Measurements from ENCODE around the gene NPIPA5.
"Not testable (repeated sequence)": the region's sequence is repeated elsewhere in the genome, so short reads cannot be mapped to it uniquely, and the experiment has no call there.

The NPIPA5 gene

GRCh38 chr16:15378194-15378593 lies at the start of gene NPIPA5:
Gene NPIPA5, minus strand, starts transcription at chr16:15378294. Its CDS starts 0 bp downstream, at chr16:15378294.
- DNase-seq (ENCODE audit: low read depth in 3 of 3): not testable (repeated sequence)

- DNase-seq (ENCODE audit: low read depth in 3 of 3): peak; percentile 12 to 53 (median 51)
Measured at GRCh38 chr16:15427648-15428239, 49.6 kb upstream of the NPIPA5 start.

GRCh38 chr16:15426796-15427195 lies 48.7 kb upstream of the NPIPA5 start:
- DNase-seq (ENCODE audit: low read depth in 3 of 3): no peak

GRCh38 chr16:15425861-15426260 lies 47.8 kb upstream of the NPIPA5 start:
- DNase-seq (ENCODE audit: low read depth in 3 of 3): no peak

GRCh38 chr16:15422222-15422621 lies 44.1 kb upstream of the NPIPA5 start:
- no peak for DNase-seq (ENCODE audit: low read depth in 3 of 3)

- not testable (repeated sequence) for DNase-seq (ENCODE audit: low read depth in 3 of 3)
Measured at GRCh38 chr16:15421696-15422095, 43.6 kb upstream of the NPIPA5 start.

GRCh38 chr16:15418206-15418605 lies 40.1 kb upstream of the NPIPA5 start:
- DNase-seq (ENCODE audit: low read depth in 3 of 3): no peak

- no peak for DNase-seq (ENCODE audit: low read depth in 3 of 3)
Measured at GRCh38 chr16:15417197-15417596, 39.1 kb upstream of the NPIPA5 start.

- no peak for DNase-seq (ENCODE audit: low read depth in 3 of 3)
Measured at GRCh38 chr16:15415511-15415985, 37.5 kb upstream of the NPIPA5 start.

- DNase-seq (ENCODE audit: low read depth in 3 of 3): not testable (repeated sequence)
Measured at GRCh38 chr16:15409476-15409875, 31.4 kb upstream of the NPIPA5 start.

GRCh38 chr16:15407756-15408155 lies 29.7 kb upstream of the NPIPA5 start:
- not testable (repeated sequence) for DNase-seq (ENCODE audit: low read depth in 3 of 3)

GRCh38 chr16:15404792-15405191 lies 26.7 kb upstream of the NPIPA5 start:
- DNase-seq (ENCODE audit: low read depth in 3 of 3): no peak

- DNase-seq (ENCODE audit: low read depth in 3 of 3): not testable (repeated sequence)
Measured at GRCh38 chr16:15404091-15404490, 26.0 kb upstream of the NPIPA5 start.

- no peak for DNase-seq (ENCODE audit: low read depth in 3 of 3)
Measured at GRCh38 chr16:15403392-15403995, 25.4 kb upstream of the NPIPA5 start.

- no peak for DNase-seq (ENCODE audit: low read depth in 3 of 3)
Measured at GRCh38 chr16:15401972-15402371, 23.9 kb upstream of the NPIPA5 start.

GRCh38 chr16:15400314-15400713 lies 22.2 kb upstream of the NPIPA5 start:
- DNase-seq (ENCODE audit: low read depth in 3 of 3): not testable (repeated sequence)

- DNase-seq (ENCODE audit: low read depth in 3 of 3): no peak
Measured at GRCh38 chr16:15399317-15399716, 21.2 kb upstream of the NPIPA5 start.

- DNase-seq (ENCODE audit: low read depth in 3 of 3): no peak
Measured at GRCh38 chr16:15398618-15399316, 20.7 kb upstream of the NPIPA5 start.

- no peak for DNase-seq (ENCODE audit: low read depth in 3 of 3)
Measured at GRCh38 chr16:15396948-15397594, 19.0 kb upstream of the NPIPA5 start.

- not testable (repeated sequence) for DNase-seq (ENCODE audit: low read depth in 3 of 3)
Measured at GRCh38 chr16:15396509-15396829, 18.4 kb upstream of the NPIPA5 start.

GRCh38 chr16:15395631-15396508 lies 17.8 kb upstream of the NPIPA5 start, which contains the start of gene MPV17L:
Gene MPV17L, plus strand, starts transcription at chr16:15395754. Its CDS starts 144 bp downstream, at chr16:15395898.
- DNase-seq (ENCODE audit: low read depth in 3 of 3): peak in 1 of 3 experiments; percentile 1

Data from stimulated activated CD4-positive, alpha-beta T cell treated with anti-CD3 and anti-CD28 coated beads, TNF-alpha, amount 100 ng/mL, for 24 hours (primary cell).